H1 (cell line): ENCODE results near the gene MUC2. TPM values are rescaled to one million over a fixed set of nuclear protein-coding genes. Genes with fewer than 3 reads are reported as not detected.

Experiments
- CTCF ChIA-PET: fragments of 300-600 bp; sonication (Branson Sonifier 250); formaldehyde crosslinking; loops from one replicate; lab custom pipeline; 2021; ENCODE audit not compliant: partially characterized antibody; lab: Charles Lee
- POLR2A ChIA-PET: fragments of 300-600 bp; sonication (Branson Sonifier 250); formaldehyde crosslinking; loops from one replicate; lab custom pipeline; 2021; ENCODE audit warnings: inconsistent platforms; ENCODE audit not compliant: partially characterized antibody; lab: Charles Lee
- DNase-seq, 2 experiments: peaks; one replicate each; pipeline versions ENCODE4 v3.0.0 to v3.0.0-alpha.2; 2010 to 2022; ENCODE audit warnings: low spot score in 2 of 2, low read depth in 1 of 2, mixed read lengths in 1 of 2
- FAIRE-seq: peaks from 2 replicates; lab custom pipeline; 2011; peaks lifted over from hg19 to GRCh38; lab: Jason Lieb, UNC
- H2AFZ ChIP-seq: 2 replicates; pipeline ENCODE4 v1.8.1; 2012; ENCODE audit warnings: low read length, inconsistent platforms
- H2AK5ac ChIP-seq: 2 replicates; pipeline ENCODE4 v1.6.1; 2013; ENCODE audit warnings: low read depth, low read length
- H2BK120ac ChIP-seq: replicated peaks from 2 replicates; pipeline ENCODE3; 2013; ENCODE audit warnings: low read depth, low read length, inconsistent platforms
- H2BK12ac ChIP-seq: 2 replicates; pipeline ENCODE4 v1.6.1; 2013; ENCODE audit warnings: low read depth, low read length
- H2BK15ac ChIP-seq: 2 replicates; pipeline ENCODE4 v1.6.1; 2013; ENCODE audit warnings: low read length
- H2BK20ac ChIP-seq: 2 replicates; pipeline ENCODE4 v1.6.1; 2013; ENCODE audit warnings: low read length
- H2BK5ac ChIP-seq: 2 replicates; pipeline ENCODE4 v1.6.1; 2013; ENCODE audit warnings: low read depth, low read length
- H3K14ac ChIP-seq: 2 replicates; pipeline ENCODE4 v1.6.1; 2013; ENCODE audit warnings: inconsistent platforms; ENCODE audit not compliant: insufficient read length
- H3K18ac ChIP-seq: 2 replicates; pipeline ENCODE4 v1.6.1; 2013; ENCODE audit warnings: low read length; ENCODE audit errors: extremely low read depth
- H3K23ac ChIP-seq: 2 replicates; pipeline ENCODE4 v1.6.1; 2013; ENCODE audit warnings: inconsistent platforms; ENCODE audit not compliant: insufficient read length
- H3K23me2 ChIP-seq: 2 replicates; pipeline ENCODE4 v1.6.1; 2013; ENCODE audit warnings: low read depth, low read length
- H3K27ac ChIP-seq: 2 replicates; pipeline ENCODE4 v1.6.1; 2011; ENCODE audit warnings: low read depth, low read length, inconsistent platforms
- H3K27me3 ChIP-seq, 4 experiments: replicated peaks in 1 of 4; 1 replicate in 1 of 4; 2 replicates in 3 of 4; pipeline versions ENCODE4 v1.6.1 to v1.8.1; 2011 to 2013; ENCODE audit warnings: low read length in 3 of 4, mild to moderate bottlenecking in 3 of 4, inconsistent platforms in 2 of 4, mixed read lengths in 2 of 4, moderate library complexity in 1 of 4; ENCODE audit not compliant: control insufficient read depth in 3 of 4, insufficient read depth in 3 of 4; ENCODE audit errors: extremely low read depth in 1 of 4
- H3K36me3 ChIP-seq, 4 experiments: 2 replicates each; pipeline versions ENCODE4 v1.6.1 to v1.8.1; 2011 to 2013; ENCODE audit warnings: mild to moderate bottlenecking in 4 of 4, low read length in 3 of 4, moderate library complexity in 2 of 4, control low read depth in 1 of 4, inconsistent platforms in 1 of 4; ENCODE audit not compliant: insufficient read depth in 4 of 4, control insufficient read depth in 2 of 4
- H3K4ac ChIP-seq: replicated peaks from 2 replicates; pipeline ENCODE3; 2013; ENCODE audit warnings: low read length, low read depth, mixed read lengths, inconsistent platforms; ENCODE audit not compliant: insufficient read length
- H3K4me1 ChIP-seq, 4 experiments: replicated peaks in 1 of 4; 1 replicate in 1 of 4; 2 replicates in 3 of 4; pipeline versions ENCODE4 v1.6.1 to v1.8.1; 2011 to 2013; ENCODE audit warnings: low read length in 3 of 4, inconsistent platforms in 2 of 4, mixed read lengths in 1 of 4; ENCODE audit not compliant: insufficient read depth in 4 of 4, control insufficient read depth in 3 of 4
- H3K4me2 ChIP-seq, 2 experiments: 2 replicates each; pipeline versions ENCODE4 v1.6.1 to v1.8.1; 2011 to 2013; ENCODE audit warnings: low read depth in 2 of 2, low read length in 2 of 2, control low read depth in 1 of 2, inconsistent platforms in 1 of 2, mild to moderate bottlenecking in 1 of 2; ENCODE audit not compliant: insufficient read depth in 1 of 2
- H3K4me3 ChIP-seq, 4 experiments: fragments of 200-600, 300-600 bp in 1 of 4; sonication (generic), shearing (Covaris generic), sonication (Bioruptor Twin) in 1 of 4; 2 replicates each; pipeline versions ENCODE4 v1.5.1 to v1.8.1; 2011 to 2016; ENCODE audit warnings: low read length in 4 of 4, low read depth in 3 of 4, control low read depth in 2 of 4, inconsistent platforms in 2 of 4, mild to moderate bottlenecking in 2 of 4, mixed read lengths in 1 of 4, moderate library complexity in 1 of 4; ENCODE audit not compliant: insufficient read depth in 2 of 4; ENCODE audit errors: extremely low read depth in 1 of 4
- H3K56ac ChIP-seq: replicated peaks from 2 replicates; pipeline ENCODE3; 2013; ENCODE audit warnings: low read depth, mild to moderate bottlenecking, mixed read lengths, low read length, inconsistent platforms; ENCODE audit not compliant: insufficient read length
- H3K79me1 ChIP-seq: 2 replicates; pipeline ENCODE4 v1.6.1; 2013; ENCODE audit warnings: low read depth, low read length, control low read depth
- H3K79me2 ChIP-seq, 2 experiments: 2 replicates each; pipeline versions ENCODE4 v1.6.1 to v1.8.1; 2012 to 2013; ENCODE audit warnings: low read length in 2 of 2, mild to moderate bottlenecking in 2 of 2, inconsistent platforms in 1 of 2; ENCODE audit not compliant: insufficient read depth in 2 of 2, control insufficient read depth in 1 of 2
- H3K9ac ChIP-seq, 4 experiments: replicated peaks in 1 of 4; 1 replicate in 1 of 4; 2 replicates in 3 of 4; pipeline versions ENCODE4 v1.6.1 to v1.8.1; 2011 to 2013; ENCODE audit warnings: low read depth in 3 of 4, low read length in 3 of 4, control low read depth in 2 of 4, mild to moderate bottlenecking in 2 of 4, moderate library complexity in 2 of 4, inconsistent platforms in 1 of 4; ENCODE audit errors: extremely low read depth in 1 of 4
- H3K9me3 ChIP-seq, 2 experiments: 2 replicates each; pipeline versions ENCODE4 v1.6.1 to v1.8.1; 2012 to 2013; ENCODE audit warnings: mild to moderate bottlenecking in 2 of 2, moderate library complexity in 2 of 2, control low read depth in 1 of 2, inconsistent platforms in 1 of 2, low read depth in 1 of 2, low read length in 1 of 2, mixed read lengths in 1 of 2; ENCODE audit not compliant: insufficient read depth in 2 of 2
- H4K20me1 ChIP-seq, 2 experiments: replicated peaks in 1 of 2; 2 replicates each; pipeline versions ENCODE3 to v1.8.1; 2011 to 2013; ENCODE audit warnings: inconsistent platforms in 2 of 2, low read length in 2 of 2, mild to moderate bottlenecking in 1 of 2; ENCODE audit not compliant: insufficient read depth in 2 of 2, control insufficient read depth in 1 of 2
- H4K5ac ChIP-seq: 2 replicates; pipeline ENCODE4 v1.6.1; 2013; ENCODE audit warnings: low read length, low read depth, mixed read lengths, inconsistent platforms; ENCODE audit not compliant: insufficient read length
- H4K8ac ChIP-seq: 2 replicates; pipeline ENCODE4 v1.8.0; 2013; ENCODE audit warnings: mild to moderate bottlenecking, moderate library complexity, low read length, inconsistent platforms; ENCODE audit not compliant: insufficient read depth; ENCODE audit errors: extremely low read depth
- H4K91ac ChIP-seq: replicated peaks from 2 replicates; pipeline ENCODE3; 2013; ENCODE audit warnings: low read length, mixed read lengths, inconsistent platforms; ENCODE audit not compliant: insufficient read length
- ATF2 ChIP-seq: IDR thresholded peaks from 2 replicates; pipeline ENCODE4 v1.6.1; 2012; ENCODE audit warnings: low read length, inconsistent platforms
- BRCA1 ChIP-seq: IDR thresholded peaks from 2 replicates; pipeline ENCODE4 v1.6.1; 2012; ENCODE audit warnings: low read depth, low read length, improper control_type of control experiment
- CREB1 ChIP-seq: IDR thresholded peaks from 2 replicates; pipeline ENCODE4 v1.6.1; 2012; ENCODE audit warnings: inconsistent platforms
- CTBP2 ChIP-seq: IDR thresholded peaks from 2 replicates; pipeline ENCODE4 v1.7.0; 2011; ENCODE audit warnings: borderline replicate concordance, mild to moderate bottlenecking, moderate library complexity, mixed read lengths, low read length; ENCODE audit not compliant: insufficient read depth, insufficient read length
- EGR1 ChIP-seq: IDR thresholded peaks from 2 replicates; pipeline ENCODE4 v1.6.1; 2011; ENCODE audit warnings: low read depth, low read length, borderline replicate concordance
- GABPA ChIP-seq: IDR thresholded peaks from 2 replicates; pipeline ENCODE4 v1.6.1; 2011; ENCODE audit warnings: mild to moderate bottlenecking, low read length, moderate library complexity, borderline replicate concordance; ENCODE audit not compliant: insufficient read depth
- HDAC6 ChIP-seq: IDR thresholded peaks from one replicate; pipeline ENCODE4 v1.7.1; 2012; ENCODE audit warnings: low read depth, mild to moderate bottlenecking, inconsistent platforms, low read length, moderate library complexity
- KDM1A ChIP-seq: fragments of 200-600, 300-600 bp; sonication (generic); IDR thresholded peaks from 2 replicates; pipeline ENCODE4 v1.7.1; 2016; ENCODE audit warnings: mild to moderate bottlenecking, low read length, borderline replicate concordance
- KDM4A ChIP-seq: IDR thresholded peaks from one replicate; pipeline ENCODE4 v1.7.1; 2012; ENCODE audit warnings: low read depth, mild to moderate bottlenecking, moderate library complexity, low read length, inconsistent platforms; ENCODE audit not compliant: severe bottlenecking
- RAD21 ChIP-seq, 2 experiments: IDR thresholded peaks in 1 of 2; conservative IDR thresholded peaks in 1 of 2; 2 replicates each; pipeline ENCODE4 v1.6.1; 2011; ENCODE audit warnings: low read depth in 2 of 2, low read length in 2 of 2, improper control_type of control experiment in 1 of 2, inconsistent platforms in 1 of 2, mild to moderate bottlenecking in 1 of 2, moderate library complexity in 1 of 2
- whole genome bisulfite sequencing, 2 experiments: shearing (Covaris generic) in 1 of 2; methylation state at CpG; one replicate each; pipeline versions ENCODE4 v1.1.6 to v1.1.7; 2013 to 2015; ENCODE audit warnings: low lambda C conversion rate in 2 of 2, mixed read lengths in 2 of 2, inconsistent platforms in 1 of 2, low coverage in 1 of 2, missing lambda C conversion rate in 1 of 2; ENCODE audit not compliant: insufficient replicate concordance in 2 of 2, insufficient coverage in 1 of 2, insufficient read length in 1 of 2; ENCODE audit errors: extremely low coverage in 1 of 2, missing lambda C conversion rate in 1 of 2; 5-methylcytosine and 5-hydroxymethylcytosine counted together
- polyA plus RNA-seq, 7 experiments: library from polyadenylated mRNA; depleted of rRNA in 3 of 7; stranded (reverse) in 5 of 7; unstranded in 2 of 7; fragments of >200 nt in 5 of 7; fragments of 200-250 nt in 2 of 7; gene quantifications; 1 replicate in 5 of 7; 2 replicates in 1 of 7; 4 replicates in 1 of 7; pipeline versions ENCODE4 v1.2.1 to v1.2.3, GENCODE V29; 2011 to 2013; ENCODE audit warnings: missing spikeins in 2 of 7, mixed read lengths in 2 of 7
- total RNA-seq: library from RNA; stranded (reverse); fragmentation: NEBNext Ultra II Directional; extraction: Animal tissue kit (Norgen Biotek cat#: 25700); gene quantifications from 2 replicates; pipeline ENCODE4 v1.2.1, GENCODE V29; 2021

MUC2 gene
- total and polyA plus RNA-seq, 2 of the 8 experiments (the other 6 are each of a cell fraction or from before 2014, with no cell fraction given), result not detected

- POLR2A ChIA-PET, result no interaction called here
- TF ChIP-seq KDM1A, result no peak
- TF ChIP-seq BRCA1, result no peak
- no peak for TF ChIP-seq GABPA
- TF ChIP-seq CTBP2, result no peak
- TF ChIP-seq CREB1, result no peak
- no peak for TF ChIP-seq ATF2
- no peak for TF ChIP-seq RAD21 (IDR thresholded peaks at IDR 0.05 in 1 of 2, conservative IDR thresholded peaks at IDR 0.05 in 1 of 2; ENCODE audit: low read depth in 2 of 2, low read length in 2 of 2)
- TF ChIP-seq KDM4A, result no peak
- no peak for TF ChIP-seq HDAC6
- TF ChIP-seq EGR1, result no peak
These were observed 26.8 kb downstream of the MUC2 start for GRCh38 chr11:1101318-1102089.

More at GRCh38 chr11:1101318-1102089, 26.8 kb downstream of the MUC2 start:
- no peaks in the 10 kb centered on the region for H3K4me1 ChIP-seq
- H3K79me2 ChIP-seq, result no peaks in the 10 kb centered on the region
- H2AK5ac ChIP-seq, result no peak overlapping the region
- peaks cover 7% of the 10 kb centered on the region; the same call in 1 of the 2 replicates for H3K23me2 ChIP-seq
- no peak overlapping the region for H3K14ac ChIP-seq
- no peak overlapping the region for H3K4ac ChIP-seq
- no peak overlapping the region for H3K9ac ChIP-seq
- 91% methylated on average over 33 of the region's 50 CpGs; no CpG with 5 or more reads in 1 of the 2 experiments for WGBS, 2 experiments
- no peak overlapping the region for H2BK20ac ChIP-seq
- H3K79me1 ChIP-seq, result no peaks in the 10 kb centered on the region
- no peak overlapping the region for H3K4me3 ChIP-seq
- no peak overlapping the region for H2BK5ac ChIP-seq
- H3K36me3 ChIP-seq, result no peaks in the 10 kb centered on the region
- no peak overlapping the region for H4K91ac ChIP-seq
- H2BK120ac ChIP-seq, result no peak overlapping the region
- no peak overlapping the region for H3K27ac ChIP-seq
- H3K9me3 ChIP-seq, result peaks cover 31 to 67% of the 10 kb centered on the region in 2 experiments
- no peak overlapping the region for H2BK15ac ChIP-seq
- H3K18ac ChIP-seq, result no peak overlapping the region
- CTCF ChIA-PET, result interaction anchor here (1.3 kb wide), 1 partner anchor 16 kb away, joined by 3 read pairs; no protein-coding TSS in a partner anchor
- no peak overlapping the region for H4K8ac ChIP-seq
- no peak overlapping the region for H3K4me2 ChIP-seq
- no peak overlapping the region for H3K56ac ChIP-seq
- H4K20me1 ChIP-seq, result peaks cover 0 to 2% of the 10 kb centered on the region in 2 experiments
- no peak overlapping the region for H2BK12ac ChIP-seq
- DNase-seq (no peak), FAIRE-seq (no peak)
- no peak overlapping the region for H2AFZ ChIP-seq
- H4K5ac ChIP-seq, result no peak overlapping the region
- H3K27me3 ChIP-seq, result no peaks in the 10 kb centered on the region
- H3K23ac ChIP-seq, result no peak overlapping the region
